GM08714 (cell line): ENCODE measurements around the gene CYREN.

Experiments used
- H3K4me3 ChIP-seq: fragments of 200-500 bp; sonication (Bioruptor generic); 2 replicates; pipeline ENCODE4 v1.5.1; 2014; ENCODE audit warnings: mild to moderate bottlenecking, low read length, inconsistent platforms
- ZNF274 ChIP-seq: IDR thresholded peaks from 2 replicates; pipeline ENCODE4 v1.6.1; 2012; ENCODE audit warnings: mild to moderate bottlenecking, low read depth, low read length

The CYREN gene

DNA sequence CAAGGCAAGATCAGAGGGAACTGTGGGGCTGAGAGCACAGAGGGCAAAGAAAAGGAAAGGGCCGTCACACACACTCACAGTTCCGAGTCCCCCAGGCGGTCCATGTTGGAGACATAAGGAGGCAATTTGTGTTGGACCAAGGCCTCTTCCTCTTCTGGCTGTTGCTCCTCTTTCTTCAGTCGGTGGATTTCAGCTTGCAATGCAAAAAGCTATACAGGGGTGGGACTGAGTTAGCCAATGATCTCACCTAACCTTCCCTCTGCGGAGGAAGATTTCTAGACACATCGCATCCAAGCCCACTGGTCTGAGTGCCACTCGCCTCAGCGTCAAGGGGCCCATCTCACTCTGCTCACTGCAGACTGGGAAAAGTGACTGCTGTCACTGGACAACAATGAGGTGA lies 35.3 kb upstream of the CYREN start:
- H3K4me3 ChIP-seq, result no peak overlapping the region
- TF ChIP-seq ZNF274, result no peak

DNA sequence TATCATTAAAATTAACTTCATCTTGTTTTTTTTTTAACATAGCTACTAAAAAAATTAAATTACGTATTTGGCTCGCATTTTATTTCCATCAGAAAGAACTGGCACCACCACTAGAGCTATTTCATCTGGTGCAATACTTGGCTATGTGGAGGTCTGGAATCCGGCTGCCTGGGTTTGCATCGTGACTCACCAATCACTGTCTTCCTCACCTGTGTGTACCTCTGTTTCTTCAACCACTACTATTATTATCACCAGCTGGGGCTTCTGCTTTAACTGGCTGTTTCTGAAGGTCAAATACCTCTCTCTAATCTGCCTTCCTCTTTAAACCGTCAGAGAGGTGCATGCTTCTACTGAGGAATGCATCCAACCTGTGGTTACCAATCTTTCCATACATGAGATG lies 34.4 kb upstream of the CYREN start:
- no peak for TF ChIP-seq ZNF274
- H3K4me3 ChIP-seq, result no peak overlapping the region

DNA sequence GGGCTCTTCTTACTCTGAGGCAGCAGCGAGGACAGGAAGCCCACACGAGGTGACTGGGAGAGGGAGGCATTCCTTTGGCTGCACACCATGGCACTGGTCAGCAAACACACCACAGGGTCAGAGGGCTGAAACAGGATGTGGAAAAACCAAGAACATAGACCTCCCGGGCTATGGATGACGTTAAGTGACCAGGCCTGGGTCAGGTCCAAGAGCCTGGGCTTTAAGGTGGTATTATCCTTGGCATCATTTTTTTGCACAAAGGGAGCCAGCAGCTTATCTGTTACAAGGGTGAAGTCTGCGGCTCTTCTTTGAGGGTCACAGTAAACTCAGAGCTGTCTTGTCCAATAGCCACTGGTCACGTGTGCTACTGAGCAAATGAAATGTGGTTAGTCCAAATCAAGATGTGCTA lies 33.8 kb upstream of the CYREN start:
- no peak overlapping the region for H3K4me3 ChIP-seq
- no peak for TF ChIP-seq ZNF274

DNA sequence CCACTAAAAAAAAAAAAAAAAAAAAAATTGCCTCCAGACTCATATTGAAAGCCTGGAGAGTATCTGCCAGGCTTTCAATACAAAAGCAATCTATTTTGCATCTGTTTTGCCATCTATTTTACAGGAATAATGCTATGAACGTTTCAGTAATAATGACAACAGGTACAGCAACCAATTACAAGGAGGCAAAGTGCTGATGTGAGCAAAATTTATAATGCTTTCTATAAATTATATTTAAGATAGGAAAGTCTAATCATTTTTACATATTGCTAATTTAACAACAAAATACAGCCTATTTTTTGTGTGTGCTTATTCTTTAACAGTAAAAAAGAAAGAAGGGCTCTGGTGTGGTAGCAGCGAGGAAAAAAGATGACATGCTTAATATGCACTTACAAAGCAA lies 30.8 kb upstream of the CYREN start:
- no peak for TF ChIP-seq ZNF274
- no peak overlapping the region for H3K4me3 ChIP-seq

DNA sequence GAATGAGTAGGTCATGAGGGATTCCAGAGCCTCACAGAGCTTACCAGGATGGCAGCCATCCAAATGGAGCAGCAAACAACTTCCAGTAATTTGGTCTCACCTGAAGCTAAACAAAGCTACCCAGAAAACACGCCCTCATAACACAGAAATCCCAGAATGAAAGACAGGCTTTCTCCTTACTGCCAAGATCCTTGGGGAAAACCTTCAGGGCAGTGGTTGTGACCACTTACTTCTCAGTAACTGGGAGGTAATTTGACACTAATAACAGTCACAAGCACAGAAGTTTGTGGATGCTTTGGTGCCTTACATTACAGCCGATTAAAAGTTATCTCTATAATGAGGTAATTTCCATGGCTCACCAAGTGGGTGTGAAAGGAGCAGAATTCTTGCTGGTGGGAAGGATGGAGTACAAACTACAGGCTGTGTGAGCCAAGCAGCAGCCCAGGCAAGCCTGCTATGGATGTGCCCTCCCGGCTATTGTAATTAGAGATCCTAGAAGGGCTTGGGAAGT lies 30.4 kb upstream of the CYREN start:
- no peak for TF ChIP-seq ZNF274
- no peak overlapping the region for H3K4me3 ChIP-seq

DNA sequence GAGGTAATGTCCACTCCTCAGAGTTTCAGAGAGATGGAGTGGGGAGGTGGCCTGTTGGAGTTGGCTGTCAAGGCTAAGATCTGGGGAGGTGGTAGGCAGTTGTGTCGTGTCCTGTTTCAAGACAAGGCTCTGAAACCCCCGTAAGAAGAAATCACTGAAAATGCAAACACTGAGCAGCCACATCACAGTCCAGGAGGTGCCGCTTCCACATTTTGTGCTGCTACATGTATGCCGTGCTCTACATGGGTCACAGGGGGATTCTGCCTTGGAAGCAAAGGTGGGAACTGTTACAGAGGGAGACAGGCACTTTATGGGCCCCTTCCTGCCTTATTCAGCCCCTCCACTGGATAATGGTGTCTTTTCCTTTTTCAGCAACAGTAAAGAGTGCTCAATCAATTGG lies 28.9 kb upstream of the CYREN start:
- no peak overlapping the region for H3K4me3 ChIP-seq
- TF ChIP-seq ZNF274, result no peak

DNA sequence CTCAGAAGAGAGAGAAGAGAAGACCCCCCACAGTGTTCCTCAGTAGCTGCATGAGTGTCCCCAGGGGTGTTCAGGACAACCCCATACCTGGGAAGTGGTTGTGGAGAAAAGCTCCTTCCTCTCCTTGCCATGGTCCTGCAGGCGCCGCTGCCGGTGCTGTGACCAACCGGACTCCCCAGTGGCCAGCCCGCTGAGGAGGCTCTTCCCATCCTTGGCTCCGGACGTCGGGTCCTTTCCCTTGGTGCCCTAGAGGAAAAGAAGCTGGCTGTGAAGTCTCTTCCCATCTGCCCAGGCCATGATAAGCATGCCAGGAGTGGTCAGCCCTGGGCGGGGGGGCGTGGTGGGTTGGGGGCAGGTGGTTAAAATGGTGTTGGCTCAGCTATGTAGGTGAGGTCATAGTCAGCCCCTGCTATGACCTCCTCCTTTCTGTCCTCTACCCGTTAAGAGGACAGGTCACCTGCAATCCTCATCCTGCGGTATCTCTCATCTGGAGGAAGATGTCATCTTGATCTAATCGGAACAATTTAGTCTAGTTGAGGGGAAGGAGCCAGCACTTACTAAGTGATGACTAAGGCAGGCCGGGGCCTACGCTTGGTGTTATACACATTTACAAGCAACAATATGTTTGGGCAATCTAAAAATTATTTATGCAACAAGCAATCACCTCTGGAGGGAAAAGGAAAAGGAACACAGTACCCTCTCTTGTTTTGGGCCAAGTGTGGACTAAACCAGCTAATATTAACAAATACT lies 27.6 kb upstream of the CYREN start:
- no peak for TF ChIP-seq ZNF274
- H3K4me3 ChIP-seq, result no peak overlapping the region

DNA sequence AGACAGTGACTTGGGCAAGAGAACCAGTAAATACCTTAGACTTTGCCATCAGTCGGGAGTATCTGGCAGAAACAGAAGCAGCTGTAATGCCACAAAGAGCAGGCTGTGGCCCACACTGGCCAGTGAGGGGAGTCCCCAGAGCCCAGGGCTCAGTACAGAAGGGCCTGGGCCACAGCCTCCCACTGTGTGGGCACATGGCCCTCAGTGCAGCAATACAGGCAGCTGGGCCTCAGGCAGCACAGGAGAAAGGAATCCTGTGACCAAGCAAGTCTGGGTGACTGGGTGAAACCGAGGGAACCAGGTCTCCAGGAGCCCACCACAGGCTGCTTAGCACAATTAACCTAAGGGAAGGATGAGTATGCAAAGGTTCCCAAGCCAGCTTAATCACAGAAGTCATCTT lies 26.8 kb upstream of the CYREN start:
- no peak for TF ChIP-seq ZNF274
- H3K4me3 ChIP-seq, result no peak overlapping the region

DNA sequence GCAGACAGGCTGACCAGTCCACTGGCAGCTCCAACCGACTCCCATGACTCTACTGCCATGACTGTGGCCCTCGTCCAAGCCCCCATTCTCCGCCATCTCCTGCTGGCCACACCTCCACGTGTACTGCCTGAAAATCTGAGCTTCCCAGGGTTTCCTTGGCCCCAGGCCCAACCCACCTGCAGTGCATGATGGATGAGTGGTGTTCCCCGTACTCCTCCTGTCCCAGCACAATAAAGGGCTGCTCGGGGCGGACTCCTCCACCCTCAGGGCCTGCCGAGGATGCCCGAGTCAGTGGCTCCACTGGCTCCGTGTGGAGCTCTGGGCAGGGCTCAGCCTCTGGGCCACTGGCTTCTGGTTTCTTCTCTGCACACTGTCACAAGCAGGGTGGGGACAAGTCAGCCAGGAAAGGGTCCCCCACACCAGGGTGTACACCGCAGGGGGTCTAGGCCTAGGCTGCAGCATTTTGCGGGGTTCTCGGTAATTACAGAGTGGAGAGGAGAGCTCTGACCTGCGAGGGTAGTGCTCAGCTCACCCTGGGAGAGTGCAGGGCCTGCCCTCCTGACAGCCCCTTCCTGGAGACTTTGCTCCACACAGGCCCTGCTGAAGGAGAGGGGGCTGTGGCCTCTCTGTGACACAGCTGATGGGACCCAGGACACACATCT lies 25.6 kb upstream of the CYREN start:
- no peak for TF ChIP-seq ZNF274
- H3K4me3 ChIP-seq, result no peak overlapping the region

DNA sequence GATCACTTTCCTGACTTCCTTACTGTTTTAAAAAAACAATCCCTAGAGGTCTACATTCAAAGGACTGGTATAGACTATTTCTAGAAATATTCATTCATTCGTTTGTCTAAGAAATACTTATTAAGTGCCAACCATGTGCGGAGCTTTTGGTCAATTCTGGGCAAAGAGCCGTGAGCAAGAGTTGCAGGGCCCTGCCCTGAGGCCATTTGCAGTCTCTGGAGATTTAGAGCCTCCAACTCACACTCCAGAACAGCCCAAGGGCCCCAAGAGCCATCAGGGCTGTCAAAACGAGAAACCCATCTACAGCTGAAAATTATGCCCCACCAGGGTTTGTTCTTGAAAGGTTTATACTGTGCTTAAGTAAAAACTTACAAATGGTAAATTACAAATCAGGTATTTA lies 24.6 kb upstream of the CYREN start:
- TF ChIP-seq ZNF274, result no peak
- no peak overlapping the region for H3K4me3 ChIP-seq

DNA sequence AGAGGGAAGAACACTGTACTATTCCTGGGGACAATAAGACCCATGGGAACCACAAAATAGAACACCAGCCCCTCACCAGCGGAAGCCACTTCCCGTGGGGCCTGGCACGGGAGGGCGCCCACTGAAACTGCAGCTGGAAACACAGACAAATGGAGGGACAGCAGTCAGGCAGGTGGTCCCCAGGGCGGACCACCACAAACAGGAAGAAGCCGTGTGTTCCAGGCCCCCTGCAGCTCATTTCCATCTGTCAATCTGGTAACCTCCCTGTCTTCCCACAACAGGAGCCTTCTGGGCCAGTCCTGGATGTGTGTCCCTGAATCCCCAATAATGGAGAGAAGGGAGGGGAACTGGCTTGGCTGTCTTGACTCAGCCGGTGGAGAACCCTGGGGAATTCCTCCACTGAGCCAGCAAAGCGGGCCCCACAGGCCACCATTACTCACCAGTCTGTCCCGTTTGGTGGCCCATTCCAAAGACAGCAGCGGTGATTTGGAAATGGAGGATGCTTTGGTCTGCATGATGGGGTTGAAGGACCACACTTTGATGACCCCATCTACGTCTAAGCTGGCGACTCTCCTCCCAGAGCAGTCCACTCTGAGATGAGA lies 24.1 kb upstream of the CYREN start:
- H3K4me3 ChIP-seq, result no peak overlapping the region
- no peak for TF ChIP-seq ZNF274

DNA sequence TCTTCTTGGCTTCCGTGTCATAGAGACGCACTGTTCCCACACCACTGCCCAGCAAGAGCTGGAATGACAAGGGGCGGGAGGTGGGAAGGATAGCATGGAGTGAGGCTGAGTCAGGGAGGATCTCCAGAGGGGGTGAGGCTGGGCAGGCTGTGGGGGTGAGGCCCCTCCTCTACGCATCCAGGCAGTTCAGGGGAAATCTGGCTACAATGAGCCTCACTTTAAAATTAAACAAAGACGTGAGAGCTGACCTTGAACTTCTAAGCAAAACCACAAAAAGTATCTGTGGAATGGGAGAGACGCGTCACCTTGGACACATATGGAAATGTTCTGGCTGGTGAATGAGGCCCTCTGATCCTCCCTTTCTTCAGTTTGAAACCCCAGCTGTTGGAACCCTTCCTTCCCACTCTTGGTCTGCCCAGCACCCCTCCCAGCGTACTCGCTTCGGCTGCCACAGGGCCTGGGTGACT lies 23.1 kb upstream of the CYREN start:
- H3K4me3 ChIP-seq, result no peak overlapping the region
- no peak for TF ChIP-seq ZNF274

DNA sequence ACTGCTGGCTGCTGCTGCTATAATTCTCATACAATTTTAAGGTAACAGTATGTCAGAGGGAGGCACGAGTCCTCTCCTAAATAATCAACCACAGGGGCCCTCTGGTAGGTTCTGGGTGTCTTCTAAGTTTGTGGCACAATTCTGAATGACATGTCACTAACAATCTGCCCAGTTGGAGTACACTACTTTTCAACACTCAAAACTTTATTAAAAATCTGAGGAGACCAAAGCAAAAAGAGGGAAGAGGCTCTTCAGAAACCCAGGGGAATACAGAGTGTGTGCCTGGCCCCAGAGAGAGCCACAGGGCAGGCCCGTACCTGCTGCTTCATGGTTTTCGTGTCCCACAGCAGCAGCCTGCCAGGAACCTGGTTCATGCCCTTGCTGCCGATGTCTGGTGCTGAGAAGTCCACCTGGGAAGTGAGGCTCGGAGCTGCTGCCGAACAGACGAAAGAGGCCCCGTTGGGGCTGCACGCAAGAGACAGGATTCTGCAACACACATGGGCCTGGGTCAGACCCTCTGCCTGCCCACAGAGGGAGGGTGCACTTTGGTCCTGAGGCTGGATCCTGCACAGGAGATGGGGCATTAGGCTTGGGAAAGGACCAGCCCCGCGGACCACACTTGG lies 22.5 kb upstream of the CYREN start:
- TF ChIP-seq ZNF274, result no peak
- no peak overlapping the region for H3K4me3 ChIP-seq

DNA sequence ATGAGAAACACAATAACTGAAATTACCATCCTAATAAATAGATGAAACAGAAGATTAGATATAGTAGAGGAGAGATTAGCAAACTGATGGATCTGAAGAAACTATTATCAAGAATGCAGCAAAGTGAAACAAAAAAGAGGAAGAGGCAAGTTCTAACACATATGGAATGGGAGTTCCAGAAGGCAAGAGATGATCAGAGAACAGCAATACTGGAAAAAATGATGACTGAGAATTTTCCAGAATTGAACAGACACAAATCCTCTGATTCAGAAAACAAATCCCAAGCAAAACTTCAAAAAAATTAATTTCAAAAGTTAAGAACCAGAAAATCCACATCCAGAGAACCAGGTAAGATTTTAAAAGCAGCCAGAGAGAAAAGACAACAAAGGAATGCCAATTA lies 20.2 kb upstream of the CYREN start:
- H3K4me3 ChIP-seq, result no peak overlapping the region
- TF ChIP-seq ZNF274, result no peak

DNA sequence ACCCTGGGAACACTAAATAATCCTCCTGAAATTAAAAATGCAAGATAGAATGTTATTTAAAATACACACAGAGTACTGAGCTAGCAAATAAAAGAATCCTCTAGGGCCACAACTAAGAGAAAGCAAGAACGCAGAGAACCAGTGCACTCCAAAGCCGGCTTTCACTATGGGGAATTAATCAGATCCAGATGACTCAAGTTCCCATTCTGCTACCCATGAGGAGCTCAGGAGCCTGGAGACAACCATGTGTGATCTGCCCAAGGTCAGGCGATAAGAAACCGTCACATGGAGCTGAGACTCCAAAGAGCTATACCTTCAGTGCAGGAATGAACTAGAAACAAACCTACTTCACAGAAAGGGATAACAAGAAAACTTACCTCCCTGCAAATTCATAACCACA lies 19.5 kb upstream of the CYREN start:
- no peak overlapping the region for H3K4me3 ChIP-seq
- TF ChIP-seq ZNF274, result no peak

DNA sequence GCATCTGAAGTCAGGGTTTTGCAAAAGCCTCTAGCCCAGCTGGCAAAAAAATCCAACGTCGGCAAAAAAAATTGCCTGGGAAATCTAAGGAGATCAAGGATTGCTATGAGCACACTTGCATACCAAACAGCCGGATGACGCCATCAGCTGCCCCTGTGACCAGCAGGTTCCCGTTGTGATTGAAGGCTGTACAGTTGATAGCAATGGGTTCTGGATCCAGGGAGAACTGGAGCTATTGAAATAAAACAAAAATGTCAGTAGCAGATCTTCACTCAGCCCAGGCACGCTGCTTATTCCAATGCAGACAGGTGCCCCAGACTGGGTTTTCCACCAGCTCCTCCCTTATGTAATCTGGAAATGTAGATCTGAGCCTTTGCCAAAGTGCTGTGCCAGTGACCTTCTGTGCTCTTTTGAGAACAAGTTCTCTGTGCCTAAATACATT lies 18.7 kb upstream of the CYREN start:
- no peak for TF ChIP-seq ZNF274
- no peak overlapping the region for H3K4me3 ChIP-seq
